ENCODE data around the gene PANK2. TPM values are rescaled to one million over a fixed set of nuclear protein-coding genes. Genes with fewer than 3 reads are reported as not detected.

Gene PANK2
- total and polyA plus RNA-seq, 10 donors, result 23.0 to 74.4 (median 64.3) TPM

- 58 to 81% (median 66%) methylated on average over 4 of the region's 4 CpGs for WGBS, 5 donors
- TF ChIP-seq CTCF (IDR thresholded peaks at IDR 0.05 in 8 of 11, conservative IDR thresholded peaks at IDR 0.05 in 3 of 11), result no peak
- no peak for TF ChIP-seq POLR2AphosphoS5 (IDR thresholded peaks at IDR 0.05)
- TF ChIP-seq POLR2A (IDR thresholded peaks at IDR 0.05), result no peak
- H3K27ac ChIP-seq, result peak overlapping the region in 3 of 8 donors; percentile 39 to 54 (median 53)
- H3K27me3 ChIP-seq (replicated peaks in 1 of 7), result no peaks in the 10 kb centered on the region
- H3K36me3 ChIP-seq, result peaks cover 0 to 52% (median 38%) of the 10 kb centered on the region in 6 donors
- no peaks in the 10 kb centered on the region for H3K9me3 ChIP-seq
- peaks cover 0 to 35% (median 11%) of the 10 kb centered on the region in 6 donors for H3K4me1 ChIP-seq
- intact Hi-C loops (cut with DNase I; ENCODE audit: low total_unique reads), result loop anchor here (10.0 kb wide), 1 partner anchor 60 kb away; the partner anchor contains the start of gene CDC25B
- no peak overlapping the region for H3K4me3 ChIP-seq
- DNase-seq, result no peak
These were observed 34.7 kb upstream of the PANK2 start for GRCh38 chr20:3854462-3854871.

- no peak for DNase-seq
- H3K4me3 ChIP-seq, result no peak overlapping the region
- intact Hi-C loops (cut with DNase I; ENCODE audit: low total_unique reads), result loop anchor here (10.0 kb wide), 1 partner anchor 63 kb away; the partner anchor contains the start of gene CDC25B
- peaks cover 4 to 82% (median 67%) of the 10 kb centered on the region in 6 donors for H3K36me3 ChIP-seq
- H3K27me3 ChIP-seq (replicated peaks in 1 of 7), result no peaks in the 10 kb centered on the region
- 81 to 92% (median 88%) methylated on average over 10 to 14 of the region's 14 CpGs for WGBS, 5 donors
- no peak for TF ChIP-seq POLR2A (IDR thresholded peaks at IDR 0.05)
- peak in 1 of 3 donors; percentile 20 for TF ChIP-seq POLR2AphosphoS5 (IDR thresholded peaks at IDR 0.05)
- peaks cover 0 to 19% (median 10%) of the 10 kb centered on the region in 6 donors for H3K4me1 ChIP-seq
- H3K27ac ChIP-seq, result no peak overlapping the region
- H3K9me3 ChIP-seq, result no peaks in the 10 kb centered on the region
These were observed 31.8 kb upstream of the PANK2 start for GRCh38 chr20:3857405-3857804.

GRCh38 chr20:3858689-3859088 is 30.5 kb upstream of the PANK2 start:
- H3K27me3 ChIP-seq (replicated peaks in 1 of 7), result no peaks in the 10 kb centered on the region
- no peak for TF ChIP-seq POLR2A (IDR thresholded peaks at IDR 0.05)
- TF ChIP-seq POLR2AphosphoS5 (IDR thresholded peaks at IDR 0.05), result no peak
- no peak for TF ChIP-seq CTCF (IDR thresholded peaks at IDR 0.05 in 8 of 11, conservative IDR thresholded peaks at IDR 0.05 in 3 of 11)
- WGBS, 5 donors, result 89 to 98% (median 94%) methylated on average over 6 of the region's 6 CpGs
- intact Hi-C loops (cut with DNase I; ENCODE audit: low total_unique reads), result loop anchor here (10.0 kb wide), 1 partner anchor 64 kb away; the partner anchor contains the start of gene CDC25B
- H3K27ac ChIP-seq, result no peak overlapping the region
- H3K9me3 ChIP-seq, result no peaks in the 10 kb centered on the region
- no peak overlapping the region for H3K4me3 ChIP-seq
- peaks cover 0 to 19% (median 10%) of the 10 kb centered on the region in 6 donors for H3K4me1 ChIP-seq
- peaks cover 4 to 95% (median 80%) of the 10 kb centered on the region in 6 donors for H3K36me3 ChIP-seq
- no peak for DNase-seq

GRCh38 chr20:3861191-3861590 is 28.0 kb upstream of the PANK2 start:
- DNase-seq, result no peak
- Histone ChIP-seq H3K27ac (no peak overlapping the region), H3K27me3 (replicated peaks in 1 of 7) (no peaks in the 10 kb centered on the region), H3K4me1 (peaks cover 0 to 7% (median 0%) of the 10 kb centered on the region in 6 donors), H3K36me3 (peaks cover 4 to 100% (median 96%) of the 10 kb centered on the region in 6 donors), H3K9me3 (no peaks in the 10 kb centered on the region), H3K4me3 (no peak overlapping the region)
- intact Hi-C loops (cut with DNase I; ENCODE audit: low total_unique reads), result no loop called here
- WGBS, 5 donors, result 92 to 97% (median 95%) methylated on average over 6 to 7 of the region's 7 CpGs
- TF ChIP-seq CTCF (IDR thresholded peaks at IDR 0.05 in 8 of 11, conservative IDR thresholded peaks at IDR 0.05 in 3 of 11) (no peak), POLR2AphosphoS5 (IDR thresholded peaks at IDR 0.05) (no peak), POLR2A (IDR thresholded peaks at IDR 0.05) (no peak)

Data from spleen (tissue), 11 donors.